Panc1 (cell line): ENCODE data around the gene MAGI1. TPM values are rescaled to one million over a fixed set of nuclear protein-coding genes. Genes with fewer than 3 reads are reported as not detected.

Experiments used
- ATAC-seq: fragments of 200-7000 bp; cut with Tn5 transposase; 2 replicates; pipeline ENCODE4 v1.9.1; 2020; ENCODE audit warnings: mild to moderate bottlenecking, moderate library complexity
- BruUV-seq: library from RNA; stranded (reverse); fragments of 400-500 nt; replicated peaks from 2 replicates; lab custom pipeline; 2021; lab: Mats Ljungman, UMichigan
- CTCF ChIA-PET: fragments of 300-600 bp; sonication (Branson Sonifier 250); formaldehyde crosslinking; loops from one replicate; lab custom pipeline; 2022; ENCODE audit warnings: antibody characterized with exemption; lab: Charles Lee
- POLR2A ChIA-PET: fragments of 300-600 bp; sonication (Branson Sonifier 250); formaldehyde crosslinking; loops from one replicate; lab custom pipeline; 2022; ENCODE audit warnings: antibody characterized with exemption; lab: Charles Lee
- DNase-seq: peaks from one replicate; pipeline ENCODE4 v3.0.0-alpha.2; 2010; ENCODE audit warnings: low read depth, low spot score
- H3K27ac ChIP-seq: 2 replicates; pipeline ENCODE4 v1.5.1; 2011; ENCODE audit warnings: mild to moderate bottlenecking, low read length, inconsistent platforms
- H3K27me3 ChIP-seq: fragments of 200-500 bp; sonication (Bioruptor generic); 2 replicates; pipeline ENCODE4 v1.6.0; 2014; ENCODE audit warnings: low read length, inconsistent platforms; ENCODE audit not compliant: control insufficient read depth, insufficient read depth
- H3K36me3 ChIP-seq: fragments of 200-500 bp; sonication (Bioruptor generic); 2 replicates; pipeline ENCODE4 v1.5.1; 2014; ENCODE audit warnings: inconsistent platforms, mild to moderate bottlenecking, low read length, moderate library complexity; ENCODE audit not compliant: control insufficient read depth, insufficient read depth
- H3K4me1 ChIP-seq: 2 replicates; pipeline ENCODE4 v1.5.1; 2011; ENCODE audit warnings: inconsistent platforms, mild to moderate bottlenecking, low read length, moderate library complexity; ENCODE audit not compliant: control insufficient read depth, insufficient read depth
- H3K4me3 ChIP-seq, 2 experiments: 2 replicates each; pipeline ENCODE4 v1.5.1; 2011 to 2012; ENCODE audit warnings: low read depth in 2 of 2, low read length in 2 of 2, mild to moderate bottlenecking in 2 of 2, inconsistent platforms in 1 of 2, moderate library complexity in 1 of 2
- H3K9me3 ChIP-seq: fragments of 200-500 bp; sonication (Bioruptor generic); 2 replicates; pipeline ENCODE4 v1.5.1; 2014; ENCODE audit warnings: low read depth, mild to moderate bottlenecking, inconsistent platforms, low read length, moderate library complexity; ENCODE audit not compliant: control insufficient read depth, insufficient read depth
- CTCF ChIP-seq: fragments of 450-650 bp; IDR thresholded peaks from 2 replicates; pipeline ENCODE4 v1.5.1; 2017; ENCODE audit warnings: mild to moderate bottlenecking
- POLR2AphosphoS5 ChIP-seq: IDR thresholded peaks from 2 replicates; pipeline ENCODE4 v1.6.1; 2012; ENCODE audit warnings: mild to moderate bottlenecking, low read depth, low read length, moderate library complexity
- SIN3A ChIP-seq: IDR thresholded peaks from 2 replicates; pipeline ENCODE4 v1.6.1; 2012; ENCODE audit warnings: low read depth, mild to moderate bottlenecking, low read length, moderate library complexity, borderline replicate concordance; ENCODE audit not compliant: insufficient read depth
- TCF7L2 ChIP-seq: IDR thresholded peaks from 2 replicates; pipeline ENCODE4 v1.6.1; 2011; ENCODE audit warnings: mild to moderate bottlenecking, low read depth, low read length, inconsistent platforms
- in situ Hi-C: cut with HindIII; loops from 2 replicates; pipeline ENCODE4 v1.10.0; 2016; ENCODE audit warnings: low sequenced_read_pairs, low pct_unique_long_range_greater_than_20kb
- intact Hi-C: fragments of 100-400 bp; cut with micrococcal nuclease; formaldehyde crosslinking; loops from one replicate; pipeline ENCODE4 v1.10.0; 2022; ENCODE audit not compliant: unreplicated experiment
- total RNA-seq: library from RNA; stranded (reverse); gene quantifications from one replicate; pipeline ENCODE4 v1.2.1, GENCODE V29; 2021; ENCODE audit not compliant: unreplicated experiment
- TF ChIP-seq, protein P1 (sequence below), 2 experiments: IDR thresholded peaks; 2 replicates each; pipeline ENCODE4 v1.6.1; 2011 to 2012; ENCODE audit warnings: low read depth in 2 of 2, control low read depth in 1 of 2, low read length in 1 of 2, mild to moderate bottlenecking in 1 of 2, moderate library complexity in 1 of 2; ENCODE audit not compliant: insufficient read depth in 1 of 2

MAGI1 gene
- total RNA-seq, 1 experiment from 2014 or later: 9.5 TPM

DNA sequence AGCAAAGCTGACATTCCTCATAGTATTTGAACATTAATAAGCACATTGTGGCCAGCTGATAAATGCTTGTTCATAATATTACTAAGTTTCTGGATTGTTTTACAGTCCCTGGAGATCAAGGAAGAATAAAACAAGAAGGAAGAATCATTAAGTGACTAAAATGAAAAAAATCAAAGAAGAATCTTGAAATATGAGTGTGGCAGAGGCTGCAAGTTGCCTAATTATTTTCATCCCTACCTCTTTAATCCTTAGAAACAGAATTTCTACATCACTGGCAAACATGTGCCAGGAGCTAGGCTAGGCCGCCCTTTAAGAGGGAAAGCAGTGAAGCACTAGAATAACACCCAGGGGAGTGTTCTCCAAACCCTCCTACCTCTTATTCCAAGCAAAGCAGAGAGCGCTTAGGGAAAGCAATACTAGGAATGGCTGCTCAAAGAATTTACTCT lies 98.9 kb downstream of the MAGI1 start:
- in situ Hi-C loops: no loop called here
- no peak for DNase-seq
- H3K27ac ChIP-seq: no peak overlapping the region
- H3K4me3 ChIP-seq: no peak overlapping the region
- intact Hi-C loops: no loop called here
- ATAC-seq: no peak
- no peaks in the 10 kb centered on the region for H3K27me3 ChIP-seq
- BruUV-seq: no TSS peak
- CTCF ChIA-PET: no interaction called here
- POLR2A ChIA-PET: no interaction called here
- H3K36me3 ChIP-seq: no peaks in the 10 kb centered on the region
- no peak for TF ChIP-seq POLR2AphosphoS5
- TF ChIP-seq CTCF: no peak
- TF ChIP-seq, protein P1, sequence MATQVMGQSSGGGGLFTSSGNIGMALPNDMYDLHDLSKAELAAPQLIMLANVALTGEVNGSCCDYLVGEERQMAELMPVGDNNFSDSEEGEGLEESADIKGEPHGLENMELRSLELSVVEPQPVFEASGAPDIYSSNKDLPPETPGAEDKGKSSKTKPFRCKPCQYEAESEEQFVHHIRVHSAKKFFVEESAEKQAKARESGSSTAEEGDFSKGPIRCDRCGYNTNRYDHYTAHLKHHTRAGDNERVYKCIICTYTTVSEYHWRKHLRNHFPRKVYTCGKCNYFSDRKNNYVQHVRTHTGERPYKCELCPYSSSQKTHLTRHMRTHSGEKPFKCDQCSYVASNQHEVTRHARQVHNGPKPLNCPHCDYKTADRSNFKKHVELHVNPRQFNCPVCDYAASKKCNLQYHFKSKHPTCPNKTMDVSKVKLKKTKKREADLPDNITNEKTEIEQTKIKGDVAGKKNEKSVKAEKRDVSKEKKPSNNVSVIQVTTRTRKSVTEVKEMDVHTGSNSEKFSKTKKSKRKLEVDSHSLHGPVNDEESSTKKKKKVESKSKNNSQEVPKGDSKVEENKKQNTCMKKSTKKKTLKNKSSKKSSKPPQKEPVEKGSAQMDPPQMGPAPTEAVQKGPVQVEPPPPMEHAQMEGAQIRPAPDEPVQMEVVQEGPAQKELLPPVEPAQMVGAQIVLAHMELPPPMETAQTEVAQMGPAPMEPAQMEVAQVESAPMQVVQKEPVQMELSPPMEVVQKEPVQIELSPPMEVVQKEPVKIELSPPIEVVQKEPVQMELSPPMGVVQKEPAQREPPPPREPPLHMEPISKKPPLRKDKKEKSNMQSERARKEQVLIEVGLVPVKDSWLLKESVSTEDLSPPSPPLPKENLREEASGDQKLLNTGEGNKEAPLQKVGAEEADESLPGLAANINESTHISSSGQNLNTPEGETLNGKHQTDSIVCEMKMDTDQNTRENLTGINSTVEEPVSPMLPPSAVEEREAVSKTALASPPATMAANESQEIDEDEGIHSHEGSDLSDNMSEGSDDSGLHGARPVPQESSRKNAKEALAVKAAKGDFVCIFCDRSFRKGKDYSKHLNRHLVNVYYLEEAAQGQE (IDR thresholded peaks at IDR 0.05; ENCODE audit: insufficient read depth in 1 of 2, low read depth in 2 of 2, low read length in 1 of 2): no peak
- TF ChIP-seq TCF7L2: no peak
- TF ChIP-seq SIN3A: no peak
- no peaks in the 10 kb centered on the region for H3K9me3 ChIP-seq
- H3K4me1 ChIP-seq: no peaks in the 10 kb centered on the region

DNA sequence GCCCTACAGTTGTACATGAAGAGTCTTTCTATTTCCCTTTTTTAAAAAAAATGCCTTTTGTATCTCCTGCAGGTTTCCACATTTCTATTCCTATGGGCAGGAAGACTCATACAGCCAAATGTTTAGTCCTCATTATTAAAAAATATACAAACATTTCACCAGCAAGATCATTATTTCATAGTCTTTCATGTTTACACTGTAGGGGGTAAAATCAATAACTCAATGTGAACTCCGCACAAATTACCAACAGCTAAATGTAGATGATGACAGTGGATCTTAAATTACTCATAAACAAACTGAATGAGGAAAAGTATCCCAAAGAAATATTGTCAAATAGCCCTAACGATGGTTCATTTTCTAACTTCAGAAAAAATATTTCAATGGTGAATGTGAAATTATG lies 99.5 kb downstream of the MAGI1 start:
- DNase-seq: no peak
- intact Hi-C loops (no loop called here), in situ Hi-C loops (no loop called here)
- no peak overlapping the region for H3K27ac ChIP-seq
- H3K4me1 ChIP-seq: no peaks in the 10 kb centered on the region
- BruUV-seq: no TSS peak
- ATAC-seq: no peak
- no peaks in the 10 kb centered on the region for H3K9me3 ChIP-seq
- no peak overlapping the region for H3K4me3 ChIP-seq
- CTCF ChIA-PET: no interaction called here
- no peaks in the 10 kb centered on the region for H3K27me3 ChIP-seq
- POLR2A ChIA-PET: no interaction called here
- no peaks in the 10 kb centered on the region for H3K36me3 ChIP-seq
- TF ChIP-seq SIN3A (no peak), POLR2AphosphoS5 (no peak)
- TF ChIP-seq, protein P1 (IDR thresholded peaks at IDR 0.05; ENCODE audit: insufficient read depth in 1 of 2, low read depth in 2 of 2, low read length in 1 of 2): no peak
